Cardiac fibroblast (primary cell): ENCODE data around the gene AIG1.

Source experiments
- DNase-seq, 2 donors: peaks; one replicate each; pipeline versions ENCODE4 v3.0.0 to v3.0.0-alpha.2; 2010; ENCODE audit warnings: low read depth in 2 of 2
- H3K4me3 ChIP-seq, 2 donors: replicated peaks in 1 of 2; 1 replicate in 1 of 2; 2 replicates in 1 of 2; pipeline ENCODE4 v1.5.1; 2011; ENCODE audit warnings: low read depth in 2 of 2, low read length in 2 of 2, mild to moderate bottlenecking in 2 of 2, moderate library complexity in 1 of 2
- CTCF ChIP-seq: IDR thresholded peaks from one replicate; pipeline ENCODE4 v1.5.1; 2011; ENCODE audit warnings: low read depth, mild to moderate bottlenecking, low read length, inconsistent platforms

The AIG1 gene

GRCh38 chr6:143151381-143151780 lies 90.7 kb downstream of the AIG1 start:
- no peak overlapping the region for H3K4me3 ChIP-seq
- no peak for DNase-seq
- no peak for TF ChIP-seq CTCF

- TF ChIP-seq CTCF: no peak
- DNase-seq: no peak
Measured at GRCh38 chr6:143155681-143156080, 95.0 kb downstream of the AIG1 start.

GRCh38 chr6:143157131-143157530 lies 96.4 kb downstream of the AIG1 start:
- no peak for DNase-seq
- no peak for TF ChIP-seq CTCF
- H3K4me3 ChIP-seq: no peak overlapping the region

More at GRCh38 chr6:143155681-143156080, 95.0 kb downstream of the AIG1 start:
- H3K4me3 ChIP-seq: no peak overlapping the region

GRCh38 chr6:143158113-143158581 lies 97.5 kb downstream of the AIG1 start:
- TF ChIP-seq CTCF: no peak
- no peak overlapping the region for H3K4me3 ChIP-seq
- peak in 1 of 2 donors; percentile 33 for DNase-seq

- no peak for TF ChIP-seq CTCF
- H3K4me3 ChIP-seq: no peak overlapping the region
- no peak for DNase-seq
Measured at GRCh38 chr6:143159001-143159400, 98.3 kb downstream of the AIG1 start.

GRCh38 chr6:143160015-143160414 lies 99.3 kb downstream of the AIG1 start:
- DNase-seq: no peak
- no peak for TF ChIP-seq CTCF
- H3K4me3 ChIP-seq: no peak overlapping the region
